NCI-H146 (cell line): ENCODE measurements around the gene DRC7.
A peak's percentile ranks its signal among the peaks of the same experiment; 100 is the strongest.
"Not testable (repeated sequence)": the region's sequence is repeated elsewhere in the genome, so short reads cannot be mapped to it uniquely, and the experiment has no call there.

Source experiments
- DNase-seq: peaks from one replicate; lab custom pipeline; 2025; lab: John Stamatoyannopoulos, UW

DRC7 gene

GRCh38 chr16:57734925-57735754, 40.5 kb downstream of the DRC7 start:
- peak; percentile 99 for DNase-seq

- DNase-seq, result peak; percentile 15
Observed at GRCh38 chr16:57735755-57736418, 41.3 kb downstream of the DRC7 start, which contains the start of gene KATNB1. TSS of gene KATNB1 (plus strand) at chr16:57735770. CDS start at chr16:57737244, 1,474 bp downstream.

- peak; percentile 41 for DNase-seq
Observed at GRCh38 chr16:57736419-57737351, 42.1 kb downstream of the DRC7 start.

GRCh38 chr16:57738844-57739243, 44.2 kb downstream of the DRC7 start:
- DNase-seq, result no peak

- no peak for DNase-seq
Observed at GRCh38 chr16:57739756-57740422, 45.3 kb downstream of the DRC7 start.

- DNase-seq, result no peak
Observed at GRCh38 chr16:57740423-57741071, 45.9 kb downstream of the DRC7 start.

GRCh38 chr16:57741660-57742191, 47.1 kb downstream of the DRC7 start:
- no peak for DNase-seq

GRCh38 chr16:57742543-57742942, 47.9 kb downstream of the DRC7 start:
- DNase-seq, result peak; percentile 32

- DNase-seq, result no peak
Observed at GRCh38 chr16:57743458-57743857, 48.9 kb downstream of the DRC7 start.

GRCh38 chr16:57743886-57744641, 49.5 kb downstream of the DRC7 start:
- no peak for DNase-seq

- no peak for DNase-seq
Observed at GRCh38 chr16:57744642-57744903, 50.0 kb downstream of the DRC7 start.

- no peak for DNase-seq
Observed at GRCh38 chr16:57745768-57746167, 51.2 kb downstream of the DRC7 start.

- DNase-seq, result not testable (repeated sequence)
Observed at GRCh38 chr16:57746316-57746715, 51.7 kb downstream of the DRC7 start.

GRCh38 chr16:57747091-57747490, 52.5 kb downstream of the DRC7 start:
- DNase-seq, result no peak

GRCh38 chr16:57747496-57747895, 52.9 kb downstream of the DRC7 start:
- DNase-seq, result no peak

GRCh38 chr16:57747996-57748395, 53.4 kb downstream of the DRC7 start:
- DNase-seq, result no peak

GRCh38 chr16:57748596-57748995, 54.0 kb downstream of the DRC7 start:
- DNase-seq, result no peak

GRCh38 chr16:57749101-57749692, 54.6 kb downstream of the DRC7 start:
- no peak for DNase-seq

GRCh38 chr16:57749856-57750452, 55.3 kb downstream of the DRC7 start:
- DNase-seq, result no peak
